Panc1 (cell line): ENCODE measurements around the gene D2HGDH. TPM values are rescaled to one million over a fixed set of nuclear protein-coding genes. Genes with fewer than 3 reads are reported as not detected.

Experiments used
- ATAC-seq: fragments of 200-7000 bp; cut with Tn5 transposase; 2 replicates; pipeline ENCODE4 v1.9.1; 2020; ENCODE audit warnings: mild to moderate bottlenecking, moderate library complexity
- BruUV-seq: library from RNA; stranded (reverse); fragments of 400-500 nt; replicated peaks from 2 replicates; lab custom pipeline; 2021; lab: Mats Ljungman, UMichigan
- CTCF ChIA-PET: fragments of 300-600 bp; sonication (Branson Sonifier 250); formaldehyde crosslinking; loops from one replicate; lab custom pipeline; 2022; ENCODE audit warnings: antibody characterized with exemption; lab: Charles Lee
- POLR2A ChIA-PET: fragments of 300-600 bp; sonication (Branson Sonifier 250); formaldehyde crosslinking; loops from one replicate; lab custom pipeline; 2022; ENCODE audit warnings: antibody characterized with exemption; lab: Charles Lee
- DNase-seq: peaks from one replicate; pipeline ENCODE4 v3.0.0-alpha.2; 2010; ENCODE audit warnings: low read depth, low spot score
- H3K27ac ChIP-seq: 2 replicates; pipeline ENCODE4 v1.5.1; 2011; ENCODE audit warnings: mild to moderate bottlenecking, low read length, inconsistent platforms
- H3K27me3 ChIP-seq: fragments of 200-500 bp; sonication (Bioruptor generic); 2 replicates; pipeline ENCODE4 v1.6.0; 2014; ENCODE audit warnings: low read length, inconsistent platforms; ENCODE audit not compliant: control insufficient read depth, insufficient read depth
- H3K36me3 ChIP-seq: fragments of 200-500 bp; sonication (Bioruptor generic); 2 replicates; pipeline ENCODE4 v1.5.1; 2014; ENCODE audit warnings: inconsistent platforms, mild to moderate bottlenecking, low read length, moderate library complexity; ENCODE audit not compliant: control insufficient read depth, insufficient read depth
- H3K4me1 ChIP-seq: 2 replicates; pipeline ENCODE4 v1.5.1; 2011; ENCODE audit warnings: inconsistent platforms, mild to moderate bottlenecking, low read length, moderate library complexity; ENCODE audit not compliant: control insufficient read depth, insufficient read depth
- H3K4me3 ChIP-seq, 2 experiments: 2 replicates each; pipeline ENCODE4 v1.5.1; 2011 to 2012; ENCODE audit warnings: low read depth in 2 of 2, low read length in 2 of 2, mild to moderate bottlenecking in 2 of 2, inconsistent platforms in 1 of 2, moderate library complexity in 1 of 2
- H3K9me3 ChIP-seq: fragments of 200-500 bp; sonication (Bioruptor generic); 2 replicates; pipeline ENCODE4 v1.5.1; 2014; ENCODE audit warnings: low read depth, mild to moderate bottlenecking, inconsistent platforms, low read length, moderate library complexity; ENCODE audit not compliant: control insufficient read depth, insufficient read depth
- POLR2AphosphoS5 ChIP-seq: IDR thresholded peaks from 2 replicates; pipeline ENCODE4 v1.6.1; 2012; ENCODE audit warnings: mild to moderate bottlenecking, low read depth, low read length, moderate library complexity
- SIN3A ChIP-seq: IDR thresholded peaks from 2 replicates; pipeline ENCODE4 v1.6.1; 2012; ENCODE audit warnings: low read depth, mild to moderate bottlenecking, low read length, moderate library complexity, borderline replicate concordance; ENCODE audit not compliant: insufficient read depth
- TCF7L2 ChIP-seq: IDR thresholded peaks from 2 replicates; pipeline ENCODE4 v1.6.1; 2011; ENCODE audit warnings: mild to moderate bottlenecking, low read depth, low read length, inconsistent platforms
- in situ Hi-C: cut with HindIII; loops from 2 replicates; pipeline ENCODE4 v1.10.0; 2016; ENCODE audit warnings: low sequenced_read_pairs, low pct_unique_long_range_greater_than_20kb
- intact Hi-C: fragments of 100-400 bp; cut with micrococcal nuclease; formaldehyde crosslinking; loops from one replicate; pipeline ENCODE4 v1.10.0; 2022; ENCODE audit not compliant: unreplicated experiment
- total RNA-seq: library from RNA; stranded (reverse); gene quantifications from one replicate; pipeline ENCODE4 v1.2.1, GENCODE V29; 2021; ENCODE audit not compliant: unreplicated experiment
- TF ChIP-seq, protein P1 (sequence below), 2 experiments: IDR thresholded peaks; 2 replicates each; pipeline ENCODE4 v1.6.1; 2011 to 2012; ENCODE audit warnings: low read depth in 2 of 2, control low read depth in 1 of 2, low read length in 1 of 2, mild to moderate bottlenecking in 1 of 2, moderate library complexity in 1 of 2; ENCODE audit not compliant: insufficient read depth in 1 of 2
- TF ChIP-seq, protein P2 (sequence below): fragments of 450-650 bp; IDR thresholded peaks from 2 replicates; pipeline ENCODE4 v1.5.1; 2017; ENCODE audit warnings: mild to moderate bottlenecking

Gene D2HGDH
- total RNA-seq, 1 experiment from 2014 or later: 53.0 TPM

GRCh38 chr2:241744028-241744754 is 9.8 kb downstream of the D2HGDH start:
- intact Hi-C loops: no loop called here

DNA sequence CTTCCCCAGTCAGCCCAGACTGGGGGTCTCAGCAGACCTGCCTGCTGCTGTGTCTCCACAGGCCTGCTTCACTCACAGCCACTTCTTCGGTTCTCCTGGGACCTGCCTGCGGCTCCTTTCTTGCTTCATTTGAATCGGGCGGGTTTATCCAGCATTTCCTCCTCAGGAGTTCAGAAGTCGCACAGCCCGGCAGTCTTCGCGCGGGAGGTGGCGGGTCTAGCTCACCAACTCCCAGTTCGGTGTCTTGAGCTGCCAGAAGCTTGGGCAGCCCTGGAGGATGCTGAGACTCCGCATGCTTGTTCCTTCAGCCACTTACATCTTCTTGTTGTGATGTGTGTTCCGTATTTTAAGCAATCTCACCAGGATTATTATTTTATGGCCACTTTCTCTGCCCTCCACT is 10.8 kb downstream of the D2HGDH start:
- ChIA-PET POLR2A (no interaction called here), CTCF (no interaction called here)
- Histone ChIP-seq H3K36me3 (no peaks in the 10 kb centered on the region; the same call in 1 of the 2 replicates), H3K27me3 (no peaks in the 10 kb centered on the region), H3K9me3 (no peaks in the 10 kb centered on the region), H3K27ac (no peak overlapping the region), H3K4me1 (no peaks in the 10 kb centered on the region), H3K4me3 (no peak overlapping the region)
- intact Hi-C loops (no loop called here), in situ Hi-C loops (no loop called here)
- TF ChIP-seq SIN3A: no peak
- TF ChIP-seq POLR2AphosphoS5: no peak
- TF ChIP-seq, protein P1, sequence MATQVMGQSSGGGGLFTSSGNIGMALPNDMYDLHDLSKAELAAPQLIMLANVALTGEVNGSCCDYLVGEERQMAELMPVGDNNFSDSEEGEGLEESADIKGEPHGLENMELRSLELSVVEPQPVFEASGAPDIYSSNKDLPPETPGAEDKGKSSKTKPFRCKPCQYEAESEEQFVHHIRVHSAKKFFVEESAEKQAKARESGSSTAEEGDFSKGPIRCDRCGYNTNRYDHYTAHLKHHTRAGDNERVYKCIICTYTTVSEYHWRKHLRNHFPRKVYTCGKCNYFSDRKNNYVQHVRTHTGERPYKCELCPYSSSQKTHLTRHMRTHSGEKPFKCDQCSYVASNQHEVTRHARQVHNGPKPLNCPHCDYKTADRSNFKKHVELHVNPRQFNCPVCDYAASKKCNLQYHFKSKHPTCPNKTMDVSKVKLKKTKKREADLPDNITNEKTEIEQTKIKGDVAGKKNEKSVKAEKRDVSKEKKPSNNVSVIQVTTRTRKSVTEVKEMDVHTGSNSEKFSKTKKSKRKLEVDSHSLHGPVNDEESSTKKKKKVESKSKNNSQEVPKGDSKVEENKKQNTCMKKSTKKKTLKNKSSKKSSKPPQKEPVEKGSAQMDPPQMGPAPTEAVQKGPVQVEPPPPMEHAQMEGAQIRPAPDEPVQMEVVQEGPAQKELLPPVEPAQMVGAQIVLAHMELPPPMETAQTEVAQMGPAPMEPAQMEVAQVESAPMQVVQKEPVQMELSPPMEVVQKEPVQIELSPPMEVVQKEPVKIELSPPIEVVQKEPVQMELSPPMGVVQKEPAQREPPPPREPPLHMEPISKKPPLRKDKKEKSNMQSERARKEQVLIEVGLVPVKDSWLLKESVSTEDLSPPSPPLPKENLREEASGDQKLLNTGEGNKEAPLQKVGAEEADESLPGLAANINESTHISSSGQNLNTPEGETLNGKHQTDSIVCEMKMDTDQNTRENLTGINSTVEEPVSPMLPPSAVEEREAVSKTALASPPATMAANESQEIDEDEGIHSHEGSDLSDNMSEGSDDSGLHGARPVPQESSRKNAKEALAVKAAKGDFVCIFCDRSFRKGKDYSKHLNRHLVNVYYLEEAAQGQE (IDR thresholded peaks at IDR 0.05; ENCODE audit: insufficient read depth in 1 of 2, low read depth in 2 of 2, low read length in 1 of 2): no peak
- no peak for TF ChIP-seq TCF7L2
- no peak for DNase-seq
- BruUV-seq: no TSS peak
- ATAC-seq: no peak

More at GRCh38 chr2:241744028-241744754, 9.8 kb downstream of the D2HGDH start:
- BruUV-seq: no TSS peak
- POLR2A ChIA-PET: no interaction called here
- Histone ChIP-seq H3K27ac (no peak overlapping the region), H3K4me3 (no peak overlapping the region), H3K9me3 (no peaks in the 10 kb centered on the region), H3K4me1 (no peaks in the 10 kb centered on the region), H3K36me3 (no peaks in the 10 kb centered on the region; the same call in 1 of the 2 replicates), H3K27me3 (no peaks in the 10 kb centered on the region)
- CTCF ChIA-PET: no interaction called here
- DNase-seq (no peak), ATAC-seq (no peak)
- in situ Hi-C loops: no loop called here
- TF ChIP-seq POLR2AphosphoS5 (no peak), TCF7L2 (no peak), SIN3A (no peak)
- TF ChIP-seq, protein P1 (IDR thresholded peaks at IDR 0.05; ENCODE audit: insufficient read depth in 1 of 2, low read depth in 2 of 2, low read length in 1 of 2): no peak
- TF ChIP-seq, protein P2, sequence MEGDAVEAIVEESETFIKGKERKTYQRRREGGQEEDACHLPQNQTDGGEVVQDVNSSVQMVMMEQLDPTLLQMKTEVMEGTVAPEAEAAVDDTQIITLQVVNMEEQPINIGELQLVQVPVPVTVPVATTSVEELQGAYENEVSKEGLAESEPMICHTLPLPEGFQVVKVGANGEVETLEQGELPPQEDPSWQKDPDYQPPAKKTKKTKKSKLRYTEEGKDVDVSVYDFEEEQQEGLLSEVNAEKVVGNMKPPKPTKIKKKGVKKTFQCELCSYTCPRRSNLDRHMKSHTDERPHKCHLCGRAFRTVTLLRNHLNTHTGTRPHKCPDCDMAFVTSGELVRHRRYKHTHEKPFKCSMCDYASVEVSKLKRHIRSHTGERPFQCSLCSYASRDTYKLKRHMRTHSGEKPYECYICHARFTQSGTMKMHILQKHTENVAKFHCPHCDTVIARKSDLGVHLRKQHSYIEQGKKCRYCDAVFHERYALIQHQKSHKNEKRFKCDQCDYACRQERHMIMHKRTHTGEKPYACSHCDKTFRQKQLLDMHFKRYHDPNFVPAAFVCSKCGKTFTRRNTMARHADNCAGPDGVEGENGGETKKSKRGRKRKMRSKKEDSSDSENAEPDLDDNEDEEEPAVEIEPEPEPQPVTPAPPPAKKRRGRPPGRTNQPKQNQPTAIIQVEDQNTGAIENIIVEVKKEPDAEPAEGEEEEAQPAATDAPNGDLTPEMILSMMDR: no peak
